Ramos (cell line): ENCODE data around the gene RADX.
"Not testable (repeated sequence)": the region's sequence is repeated elsewhere in the genome, so short reads cannot be mapped to it uniquely, and the experiment has no call there.

Experiments used
- in situ Hi-C: fragments of 300-500 bp; cut with MboI; formaldehyde crosslinking; loops from one replicate; pipeline ENCODE4 v1.14.3; 2022; ENCODE audit warnings: low sequenced_read_pairs; ENCODE audit not compliant: unreplicated experiment

The RADX gene

GRCh38 chrX:106611679-106612392 is at the start of gene RADX:
RADX (plus strand) TSS chrX:106611978; CDS start chrX:106612081, 103 bp downstream.
- in situ Hi-C loops = no loop called here

DNA sequence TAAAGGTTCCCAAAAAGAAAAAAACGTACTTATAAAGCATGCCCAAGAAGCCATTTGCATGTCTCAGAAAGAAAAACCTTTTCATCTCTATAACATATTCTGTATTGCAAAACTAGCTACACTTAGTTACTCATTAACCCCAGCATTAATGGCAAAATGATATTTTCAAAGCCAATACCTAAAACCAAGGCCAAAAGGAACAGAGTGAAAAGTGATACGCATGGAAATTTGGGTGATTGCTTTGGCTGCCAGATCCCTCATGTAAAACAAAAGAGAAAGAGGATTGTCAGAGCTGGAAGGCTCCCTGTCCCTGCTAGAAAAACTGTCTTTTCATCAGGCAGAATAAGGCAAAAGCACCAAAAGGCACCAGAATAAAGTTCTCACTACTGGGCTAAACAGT is 46.8 kb upstream of the RADX start:
- in situ Hi-C loops = no loop called here

GRCh38 chrX:106566362-106566761 is 45.4 kb upstream of the RADX start:
- in situ Hi-C loops = no loop called here

- in situ Hi-C loops = no loop called here
Observed at GRCh38 chrX:106581856-106582255, 29.9 kb upstream of the RADX start.

- in situ Hi-C loops = no loop called here
Observed at GRCh38 chrX:106585478-106585877, 26.3 kb upstream of the RADX start.

DNA sequence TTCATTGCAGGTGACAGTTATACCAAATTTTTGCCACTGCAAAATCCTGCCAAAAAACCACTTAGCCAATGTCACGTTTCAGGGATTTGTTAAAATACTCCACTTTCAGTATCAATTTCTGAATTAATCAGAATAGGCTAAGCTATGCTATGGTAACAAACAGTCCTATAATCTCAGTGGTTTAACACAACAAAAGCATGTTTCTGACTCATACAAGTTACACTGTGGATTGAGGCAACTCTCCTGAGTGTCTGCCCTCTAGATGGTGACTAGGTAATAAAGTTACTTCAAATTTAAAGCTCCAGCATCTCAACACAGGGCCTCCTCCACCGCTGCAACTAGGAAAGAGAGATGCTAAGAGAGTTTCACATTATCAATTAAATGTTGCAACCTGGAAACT is 23.0 kb upstream of the RADX start:
- in situ Hi-C loops = no loop called here

- in situ Hi-C loops = no loop called here
Observed at GRCh38 chrX:106599411-106599810, 12.4 kb upstream of the RADX start.

DNA sequence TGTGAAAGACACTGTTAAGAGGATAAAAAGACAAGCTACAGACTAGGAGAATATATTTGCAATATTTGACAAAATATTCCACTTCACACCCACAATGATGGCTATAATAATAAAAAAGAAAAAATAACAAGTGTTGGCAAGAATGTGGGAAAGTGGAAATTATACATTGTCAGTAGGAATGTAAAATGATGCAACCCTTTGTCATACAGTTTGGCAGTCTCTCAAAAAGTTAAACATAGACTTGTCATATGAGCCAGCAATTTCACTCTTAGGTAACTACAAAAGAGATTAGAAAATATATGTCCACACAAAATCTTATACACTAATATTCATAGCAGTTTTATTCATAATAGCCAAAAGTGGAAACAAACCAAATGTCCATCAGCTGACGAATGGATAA is 5.2 kb upstream of the RADX start:
- in situ Hi-C loops = no loop called here

DNA sequence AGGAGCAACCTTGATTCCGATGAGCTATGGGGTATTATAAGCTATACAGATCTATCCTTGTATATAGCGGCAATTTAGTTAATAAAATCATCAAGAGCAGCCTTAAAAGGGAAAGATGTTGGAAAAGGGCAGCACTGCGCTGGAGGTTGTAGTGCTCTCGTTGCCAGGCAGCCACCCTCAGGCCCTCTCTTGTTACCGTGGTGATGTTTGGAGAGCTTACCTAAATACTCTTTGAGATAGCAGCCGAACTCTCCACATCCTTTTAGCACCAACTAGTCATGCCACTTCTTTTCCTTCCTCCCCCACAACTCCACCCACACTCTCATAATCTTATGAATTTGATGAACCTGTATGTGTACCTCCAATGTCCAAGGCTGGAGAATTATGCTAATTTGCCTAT is 3.8 kb upstream of the RADX start:
- in situ Hi-C loops = no loop called here

- in situ Hi-C loops = no loop called here
Observed at GRCh38 chrX:106611317-106611678, 480 bp upstream of the RADX start.

DNA sequence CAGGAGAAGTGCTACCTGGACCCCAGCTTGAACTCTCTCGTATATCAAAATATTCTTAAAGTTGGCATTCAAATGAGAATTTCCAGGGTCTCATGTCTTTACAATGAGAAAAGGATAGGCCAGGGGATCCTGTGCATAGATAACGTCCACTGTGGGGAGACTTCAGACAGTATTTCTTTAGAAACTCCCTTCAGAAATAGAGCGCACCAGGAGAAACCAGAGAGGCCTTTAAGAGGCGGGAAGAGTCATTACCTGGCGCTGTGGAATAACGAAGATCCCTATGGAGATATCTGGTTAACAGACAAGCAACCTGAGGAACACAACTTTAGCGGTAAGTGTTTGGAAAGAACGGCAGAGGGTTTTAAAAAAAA is 600 bp downstream of the RADX start:
- in situ Hi-C loops = no loop called here

DNA sequence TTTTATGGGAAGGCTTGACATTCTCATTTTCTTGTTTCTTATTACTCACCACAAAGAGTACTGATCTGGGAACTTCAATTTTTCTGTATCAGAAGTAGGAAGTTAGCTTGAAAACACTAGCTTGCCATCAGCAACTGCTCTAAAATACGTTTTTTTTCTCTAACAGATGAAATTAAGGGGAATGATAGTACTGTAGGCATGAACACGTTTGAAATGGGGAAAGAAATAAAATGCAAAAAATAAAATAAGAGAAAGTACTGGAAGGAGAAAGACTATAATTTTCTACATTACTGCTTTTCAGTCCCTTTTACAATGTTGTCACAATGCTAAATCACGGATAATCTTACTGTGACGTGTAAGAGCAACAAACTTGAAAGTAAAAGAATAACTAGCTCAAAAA is 1.5 kb downstream of the RADX start:
- in situ Hi-C loops = no loop called here

GRCh38 chrX:106615041-106615440 is 3.3 kb downstream of the RADX start:
- in situ Hi-C loops = no loop called here

GRCh38 chrX:106619797-106620196 is 8.0 kb downstream of the RADX start:
- in situ Hi-C loops = no loop called here

DNA sequence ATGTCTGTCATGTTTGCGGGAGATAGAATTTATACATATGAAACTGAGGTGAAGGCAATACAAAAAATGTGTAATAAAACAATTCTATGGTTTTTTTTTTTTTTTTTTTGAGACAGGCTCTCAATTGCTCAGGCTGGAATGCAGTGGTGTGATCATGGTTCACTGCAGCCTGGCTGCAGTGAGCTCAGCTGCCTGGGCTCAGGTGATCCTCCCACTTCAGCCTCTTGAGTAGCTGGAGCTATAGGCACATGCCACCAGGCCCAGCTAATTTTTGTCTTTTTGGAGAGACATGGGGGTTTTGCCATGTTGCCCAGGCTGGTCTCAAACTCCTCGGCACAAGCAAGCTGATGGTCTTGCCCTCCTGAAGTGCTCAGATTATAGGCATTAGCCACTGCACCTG is 10.1 kb downstream of the RADX start:
- in situ Hi-C loops = no loop called here

DNA sequence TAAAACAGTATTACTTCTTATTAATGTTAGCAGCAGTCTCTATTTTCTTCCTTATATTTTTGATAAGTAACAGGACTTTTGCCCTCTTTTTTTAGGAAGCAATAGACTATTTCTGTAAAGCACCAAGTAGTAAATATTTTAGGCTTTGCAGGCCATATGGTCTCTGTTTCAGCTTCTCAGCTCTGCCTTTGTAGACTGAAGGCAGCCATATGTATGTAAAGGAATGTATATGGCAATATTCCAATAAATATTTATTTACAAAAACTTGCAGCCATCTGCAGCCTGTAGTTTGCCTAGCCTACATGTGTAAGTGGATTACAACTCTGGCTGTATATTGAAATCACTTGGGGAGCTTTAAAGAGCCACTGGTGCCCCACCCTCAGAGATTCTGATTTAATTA is 15.0 kb downstream of the RADX start:
- in situ Hi-C loops = no loop called here

GRCh38 chrX:106631615-106632014 is 19.8 kb downstream of the RADX start:
- in situ Hi-C loops = no loop called here

DNA sequence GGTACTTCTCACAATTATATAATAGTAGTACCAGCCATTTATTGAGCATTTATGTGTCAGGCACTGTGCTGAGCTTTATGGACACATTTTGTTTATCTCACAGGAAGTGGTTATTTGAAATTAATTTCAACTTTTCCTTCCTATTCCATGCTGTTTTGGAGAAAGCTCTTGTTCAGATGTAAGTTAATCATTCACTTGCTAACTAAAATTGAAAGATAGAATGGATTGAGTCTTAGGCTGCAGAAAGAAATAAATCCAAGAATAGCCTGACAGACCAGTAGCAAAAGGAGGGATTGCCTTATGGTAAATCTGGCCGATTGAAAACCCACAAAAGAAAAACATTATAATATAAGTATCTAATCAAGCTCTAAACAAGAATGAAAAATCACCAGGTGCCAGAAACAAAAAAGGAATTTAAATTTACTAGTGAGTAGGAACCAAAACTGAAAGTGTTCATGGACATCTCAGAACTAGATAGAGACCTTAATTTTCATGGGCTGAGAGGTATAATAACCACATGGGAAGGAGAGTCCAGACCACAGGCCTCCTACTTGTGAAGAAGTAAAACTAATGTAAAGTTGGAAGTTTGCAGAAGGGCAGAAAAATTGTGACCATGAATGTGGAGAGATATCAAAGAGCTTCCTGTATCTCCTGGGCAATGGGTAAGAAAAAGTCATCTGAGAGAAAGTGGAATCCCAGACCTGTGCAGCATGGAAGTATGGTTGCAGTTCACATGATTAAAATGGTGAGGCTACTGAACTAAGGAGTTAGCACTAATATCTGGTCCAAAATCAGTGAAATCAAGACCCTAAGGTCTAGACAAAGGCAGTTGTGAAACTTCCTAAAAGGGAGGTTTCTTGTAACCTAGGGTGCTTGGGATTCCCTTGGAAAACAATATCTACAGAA is 38.0 kb downstream of the RADX start:
- in situ Hi-C loops = no loop called here

DNA sequence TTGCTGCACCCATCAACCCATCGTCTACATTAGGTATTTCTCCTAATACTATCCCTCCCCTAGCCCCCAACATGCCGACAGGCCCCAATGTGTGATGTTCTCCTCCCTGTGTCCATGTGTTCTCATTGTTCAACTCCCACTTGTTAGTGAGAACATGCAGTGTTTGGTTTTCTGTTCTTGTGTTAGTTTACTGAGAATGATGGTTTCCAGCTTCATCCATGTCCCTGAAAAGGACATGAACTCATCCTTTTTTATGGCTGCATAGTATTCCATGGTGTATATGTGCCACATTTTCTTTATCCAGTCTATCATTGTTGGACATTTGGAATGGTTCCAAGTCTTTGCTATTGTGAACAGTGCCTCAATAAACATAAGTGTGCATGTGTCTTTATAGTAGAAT is 41.8 kb downstream of the RADX start:
- in situ Hi-C loops = not testable (repeated sequence)

DNA sequence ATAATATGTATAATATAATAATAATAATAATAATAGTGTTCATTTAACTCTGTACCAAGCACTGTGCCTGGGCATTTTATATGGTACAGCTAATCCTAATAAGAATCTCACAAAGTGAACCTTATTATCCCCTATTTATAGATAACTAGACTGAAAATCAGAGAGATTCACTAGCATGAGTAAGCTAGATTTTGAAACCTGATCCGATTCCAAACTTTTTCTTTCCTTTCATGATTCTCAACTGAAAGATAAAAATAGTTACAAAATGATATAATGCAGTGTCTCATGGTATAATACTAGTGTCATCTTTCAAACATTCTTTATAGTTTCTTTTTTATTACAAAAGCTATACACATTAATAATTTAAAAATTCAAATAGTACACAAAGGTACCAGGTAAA is 58.9 kb downstream of the RADX start:
- in situ Hi-C loops = no loop called here

DNA sequence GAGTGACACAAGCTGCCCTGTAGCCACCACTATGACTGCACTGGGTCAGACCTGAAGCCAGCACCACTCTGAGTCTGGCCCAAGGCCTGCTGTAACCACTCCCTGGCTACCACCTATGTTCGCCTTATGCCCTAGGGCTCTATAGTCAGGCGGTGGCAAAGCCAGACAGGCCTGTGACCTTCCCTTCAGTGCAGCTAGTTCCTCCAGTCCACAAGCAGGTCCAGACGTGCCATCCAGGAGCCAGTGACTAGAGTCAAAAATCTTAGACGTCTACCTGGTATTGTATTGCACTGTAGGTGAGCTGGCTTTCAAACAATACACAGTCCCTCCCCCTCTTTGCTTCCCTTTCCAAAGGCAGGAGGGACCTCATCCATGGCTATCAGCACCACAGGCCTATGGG is 60.7 kb downstream of the RADX start:
- in situ Hi-C loops = no loop called here

DNA sequence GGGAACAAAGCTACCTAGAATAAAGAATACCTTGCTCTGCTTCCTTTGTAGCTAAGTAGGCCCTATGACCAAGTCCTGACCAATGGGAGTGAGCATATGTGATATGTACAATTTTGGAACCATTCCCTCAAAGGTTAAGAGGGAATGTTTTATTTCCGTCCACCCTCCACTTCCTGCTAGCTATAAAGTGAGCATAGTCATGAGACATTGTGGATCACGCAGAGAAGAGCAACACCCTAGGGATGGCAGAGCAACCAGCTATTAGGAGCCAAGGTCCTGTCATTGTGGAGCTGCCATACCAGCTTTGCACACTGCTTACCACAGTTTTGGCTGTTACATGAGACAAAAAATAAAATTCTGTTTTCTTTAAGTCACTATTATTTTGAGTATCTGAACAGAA is 68.9 kb downstream of the RADX start:
- in situ Hi-C loops = no loop called here
